DOHH2 (cell line): ENCODE results near the gene L3MBTL1.

Experiments
- H3F3A ChIP-seq: fragments of 200-600 bp; sonication (generic), shearing (Covaris generic); 2 replicates; pipeline ENCODE4 v1.6.0; 2016; ENCODE audit warnings: antibody characterized with exemption, mild to moderate bottlenecking; ENCODE audit not compliant: control insufficient read depth, insufficient read depth
- H3K27ac ChIP-seq: fragments of 200-600 bp; sonication (generic); 2 replicates; pipeline ENCODE4 v1.5.1; 2014; ENCODE audit warnings: low read depth, mild to moderate bottlenecking, low read length, moderate library complexity
- H3K27me3 ChIP-seq: fragments of 200-600 bp; sonication (generic); 2 replicates; pipeline ENCODE4 v1.6.1; 2014; ENCODE audit warnings: mild to moderate bottlenecking, low read length, mixed read lengths; ENCODE audit not compliant: control insufficient read depth
- H3K36me3 ChIP-seq: fragments of 200-600 bp; sonication (generic); 2 replicates; pipeline ENCODE4 v1.6.1; 2014; ENCODE audit warnings: mild to moderate bottlenecking, low read length, moderate library complexity, mixed read lengths; ENCODE audit not compliant: control insufficient read depth
- H3K4me1 ChIP-seq: fragments of 200-600 bp; sonication (generic); 2 replicates; pipeline ENCODE4 v1.6.1; 2014; ENCODE audit warnings: mild to moderate bottlenecking, low read length, mixed read lengths; ENCODE audit not compliant: control insufficient read depth
- H3K4me2 ChIP-seq: fragments of 200-600 bp; sonication (generic); 2 replicates; pipeline ENCODE4 v1.6.0; 2014; ENCODE audit warnings: mild to moderate bottlenecking, low read length, moderate library complexity
- H3K4me3 ChIP-seq: fragments of 200-600 bp; sonication (generic); 2 replicates; pipeline ENCODE4 v1.5.1; 2014; ENCODE audit warnings: mild to moderate bottlenecking, low read length, mixed read lengths
- H3K79me2 ChIP-seq: fragments of 200-600 bp; sonication (generic); 2 replicates; pipeline ENCODE4 v1.6.1; 2014; ENCODE audit warnings: mild to moderate bottlenecking, low read length, mixed read lengths; ENCODE audit not compliant: control insufficient read depth
- H3K9me2 ChIP-seq: fragments of 200-600 bp; sonication (generic); replicated peaks from 2 replicates; pipeline ENCODE4 v1.6.1; 2014; ENCODE audit warnings: mild to moderate bottlenecking, low read length, mixed read lengths; ENCODE audit not compliant: control insufficient read depth
- H3K9me3 ChIP-seq: fragments of 200-600 bp; sonication (generic); 2 replicates; pipeline ENCODE4 v1.6.1; 2014; ENCODE audit warnings: antibody characterized with exemption, low read length, mixed read lengths; ENCODE audit not compliant: control insufficient read depth, insufficient read depth
- H4K20me1 ChIP-seq: fragments of 200-600 bp; sonication (generic); 2 replicates; pipeline ENCODE4 v1.6.0; 2014; ENCODE audit warnings: low read depth, mild to moderate bottlenecking, antibody characterized with exemption, low read length, moderate library complexity; ENCODE audit not compliant: control insufficient read depth, insufficient read depth
- EZH2phosphoT487 ChIP-seq: fragments of 200-600 bp; sonication (generic); IDR thresholded peaks from 2 replicates; pipeline ENCODE4 v1.6.1; 2017; ENCODE audit warnings: borderline replicate concordance, mild to moderate bottlenecking, antibody characterized with exemption, low read length, moderate library complexity, mixed read lengths
- TF ChIP-seq, protein P1 (sequence below): fragments of 200-600 bp; sonication (generic); IDR thresholded peaks from one replicate; pipeline ENCODE4 v1.5.1; 2014; ENCODE audit warnings: antibody characterized with exemption, mild to moderate bottlenecking, low read depth, low read length; ENCODE audit not compliant: poor library complexity, severe bottlenecking

Gene L3MBTL1

GRCh38 chr20:43465625-43465943 is 41.9 kb upstream of the L3MBTL1 start:
- no peaks in the 10 kb centered on the region for H3K27me3 ChIP-seq
- peaks cover 25% of the 10 kb centered on the region for H3K79me2 ChIP-seq
- H3F3A ChIP-seq: peaks cover 59% of the 10 kb centered on the region
- peaks cover 58% of the 10 kb centered on the region for H3K36me3 ChIP-seq
- TF ChIP-seq, protein P1, sequence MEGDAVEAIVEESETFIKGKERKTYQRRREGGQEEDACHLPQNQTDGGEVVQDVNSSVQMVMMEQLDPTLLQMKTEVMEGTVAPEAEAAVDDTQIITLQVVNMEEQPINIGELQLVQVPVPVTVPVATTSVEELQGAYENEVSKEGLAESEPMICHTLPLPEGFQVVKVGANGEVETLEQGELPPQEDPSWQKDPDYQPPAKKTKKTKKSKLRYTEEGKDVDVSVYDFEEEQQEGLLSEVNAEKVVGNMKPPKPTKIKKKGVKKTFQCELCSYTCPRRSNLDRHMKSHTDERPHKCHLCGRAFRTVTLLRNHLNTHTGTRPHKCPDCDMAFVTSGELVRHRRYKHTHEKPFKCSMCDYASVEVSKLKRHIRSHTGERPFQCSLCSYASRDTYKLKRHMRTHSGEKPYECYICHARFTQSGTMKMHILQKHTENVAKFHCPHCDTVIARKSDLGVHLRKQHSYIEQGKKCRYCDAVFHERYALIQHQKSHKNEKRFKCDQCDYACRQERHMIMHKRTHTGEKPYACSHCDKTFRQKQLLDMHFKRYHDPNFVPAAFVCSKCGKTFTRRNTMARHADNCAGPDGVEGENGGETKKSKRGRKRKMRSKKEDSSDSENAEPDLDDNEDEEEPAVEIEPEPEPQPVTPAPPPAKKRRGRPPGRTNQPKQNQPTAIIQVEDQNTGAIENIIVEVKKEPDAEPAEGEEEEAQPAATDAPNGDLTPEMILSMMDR: no peak
- no peak for TF ChIP-seq EZH2phosphoT487
- H3K27ac ChIP-seq: no peak overlapping the region
- no peaks in the 10 kb centered on the region for H3K9me3 ChIP-seq
- no peak overlapping the region for H3K4me2 ChIP-seq
- H4K20me1 ChIP-seq: peaks cover 22% of the 10 kb centered on the region; the same call in 1 of the 2 replicates
- H3K9me2 ChIP-seq: no peaks in the 10 kb centered on the region
- H3K4me3 ChIP-seq: no peak overlapping the region
- H3K4me1 ChIP-seq: peaks cover 4% of the 10 kb centered on the region

DNA sequence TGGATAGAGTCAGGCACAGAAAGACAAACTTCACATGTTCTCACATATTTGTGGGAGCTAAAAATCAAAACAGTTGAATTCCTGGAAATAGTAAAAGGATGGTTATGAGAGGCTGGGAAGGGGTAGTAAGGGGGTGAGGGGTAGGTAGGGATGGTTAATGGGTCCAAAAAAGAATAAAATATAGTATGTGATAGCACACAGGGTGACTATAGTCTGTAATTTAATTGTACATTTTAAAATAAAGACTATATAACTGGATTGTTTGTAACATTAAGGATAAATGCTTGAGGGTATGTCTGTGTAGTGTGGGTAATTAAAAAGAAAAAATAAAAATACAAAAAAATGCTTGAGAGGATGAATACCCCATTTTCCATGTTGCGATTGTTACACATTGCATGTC is 39.9 kb upstream of the L3MBTL1 start:
- Histone ChIP-seq H3K4me1 (no peaks in the 10 kb centered on the region), H3F3A (peaks cover 47% of the 10 kb centered on the region), H3K4me3 (no peak overlapping the region), H3K27ac (no peak overlapping the region), H3K9me2 (no peaks in the 10 kb centered on the region), H3K9me3 (no peaks in the 10 kb centered on the region), H3K36me3 (peaks cover 38% of the 10 kb centered on the region), H3K79me2 (peaks cover 8% of the 10 kb centered on the region), H3K27me3 (no peaks in the 10 kb centered on the region), H3K4me2 (no peak overlapping the region), H4K20me1 (peaks cover 8% of the 10 kb centered on the region; the same call in 1 of the 2 replicates)
- TF ChIP-seq EZH2phosphoT487: no peak
- TF ChIP-seq, protein P1: no peak

DNA sequence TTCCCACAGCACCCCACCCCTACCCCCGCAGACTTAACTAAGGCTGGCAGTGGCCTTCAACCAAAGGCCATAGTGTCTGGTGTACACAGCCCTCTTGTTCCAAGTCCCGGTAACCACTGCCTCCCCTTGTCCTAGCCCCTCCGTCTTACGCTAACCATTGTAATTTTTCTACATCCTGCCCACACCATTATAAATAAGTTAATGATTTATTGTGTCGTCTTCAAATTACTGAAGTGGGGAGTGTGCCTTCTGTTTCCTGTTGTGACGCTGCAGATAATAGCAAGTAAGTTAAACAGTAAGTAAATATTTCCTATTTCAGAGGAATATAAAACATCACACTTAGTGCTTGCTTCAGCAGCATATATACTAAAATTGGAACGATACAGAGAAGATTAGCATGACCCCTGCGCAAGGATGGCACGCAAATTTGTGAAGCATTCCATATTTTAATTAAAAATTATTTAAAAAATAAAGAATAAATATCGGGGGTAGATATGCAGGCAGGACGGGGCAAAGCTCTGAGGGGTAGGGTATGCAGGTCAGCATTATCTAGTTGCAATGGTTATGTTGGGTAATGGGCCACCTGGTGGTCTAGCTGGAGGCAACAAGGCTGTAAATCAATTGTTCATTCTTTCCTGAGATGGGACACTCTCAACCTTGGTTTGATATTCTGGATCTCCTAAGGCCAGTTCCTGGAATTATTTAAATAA is 34.7 kb upstream of the L3MBTL1 start:
- Histone ChIP-seq H3K9me2 (no peaks in the 10 kb centered on the region), H3F3A (peaks cover 3% of the 10 kb centered on the region; the same call in 1 of the 2 replicates), H3K4me3 (no peak overlapping the region), H4K20me1 (no peaks in the 10 kb centered on the region), H3K36me3 (no peaks in the 10 kb centered on the region), H3K9me3 (no peaks in the 10 kb centered on the region), H3K79me2 (no peaks in the 10 kb centered on the region), H3K27me3 (peaks cover 2% of the 10 kb centered on the region; the same call in 1 of the 2 replicates), H3K4me1 (no peaks in the 10 kb centered on the region; the same call in 1 of the 2 replicates), H3K4me2 (no peak overlapping the region), H3K27ac (no peak overlapping the region)
- TF ChIP-seq EZH2phosphoT487: no peak
- TF ChIP-seq, protein P1: no peak
